DOHH2 (cell line): ENCODE data around the gene METTL27.

Experiments
- H3F3A ChIP-seq: fragments of 200-600 bp; sonication (generic), shearing (Covaris generic); 2 replicates; pipeline ENCODE4 v1.6.0; 2016; ENCODE audit warnings: antibody characterized with exemption, mild to moderate bottlenecking; ENCODE audit not compliant: control insufficient read depth, insufficient read depth
- H3K27ac ChIP-seq: fragments of 200-600 bp; sonication (generic); 2 replicates; pipeline ENCODE4 v1.5.1; 2014; ENCODE audit warnings: low read depth, mild to moderate bottlenecking, low read length, moderate library complexity
- H3K27me3 ChIP-seq: fragments of 200-600 bp; sonication (generic); 2 replicates; pipeline ENCODE4 v1.6.1; 2014; ENCODE audit warnings: mild to moderate bottlenecking, low read length, mixed read lengths; ENCODE audit not compliant: control insufficient read depth
- H3K36me3 ChIP-seq: fragments of 200-600 bp; sonication (generic); 2 replicates; pipeline ENCODE4 v1.6.1; 2014; ENCODE audit warnings: mild to moderate bottlenecking, low read length, moderate library complexity, mixed read lengths; ENCODE audit not compliant: control insufficient read depth
- H3K4me1 ChIP-seq: fragments of 200-600 bp; sonication (generic); 2 replicates; pipeline ENCODE4 v1.6.1; 2014; ENCODE audit warnings: mild to moderate bottlenecking, low read length, mixed read lengths; ENCODE audit not compliant: control insufficient read depth
- H3K4me2 ChIP-seq: fragments of 200-600 bp; sonication (generic); 2 replicates; pipeline ENCODE4 v1.6.0; 2014; ENCODE audit warnings: mild to moderate bottlenecking, low read length, moderate library complexity
- H3K4me3 ChIP-seq: fragments of 200-600 bp; sonication (generic); 2 replicates; pipeline ENCODE4 v1.5.1; 2014; ENCODE audit warnings: mild to moderate bottlenecking, low read length, mixed read lengths
- H3K79me2 ChIP-seq: fragments of 200-600 bp; sonication (generic); 2 replicates; pipeline ENCODE4 v1.6.1; 2014; ENCODE audit warnings: mild to moderate bottlenecking, low read length, mixed read lengths; ENCODE audit not compliant: control insufficient read depth
- H3K9me2 ChIP-seq: fragments of 200-600 bp; sonication (generic); replicated peaks from 2 replicates; pipeline ENCODE4 v1.6.1; 2014; ENCODE audit warnings: mild to moderate bottlenecking, low read length, mixed read lengths; ENCODE audit not compliant: control insufficient read depth
- H3K9me3 ChIP-seq: fragments of 200-600 bp; sonication (generic); 2 replicates; pipeline ENCODE4 v1.6.1; 2014; ENCODE audit warnings: antibody characterized with exemption, low read length, mixed read lengths; ENCODE audit not compliant: control insufficient read depth, insufficient read depth
- H4K20me1 ChIP-seq: fragments of 200-600 bp; sonication (generic); 2 replicates; pipeline ENCODE4 v1.6.0; 2014; ENCODE audit warnings: low read depth, mild to moderate bottlenecking, antibody characterized with exemption, low read length, moderate library complexity; ENCODE audit not compliant: control insufficient read depth, insufficient read depth
- CTCF ChIP-seq: fragments of 200-600 bp; sonication (generic); IDR thresholded peaks from one replicate; pipeline ENCODE4 v1.5.1; 2014; ENCODE audit warnings: antibody characterized with exemption, mild to moderate bottlenecking, low read depth, low read length; ENCODE audit not compliant: poor library complexity, severe bottlenecking
- EZH2phosphoT487 ChIP-seq: fragments of 200-600 bp; sonication (generic); IDR thresholded peaks from 2 replicates; pipeline ENCODE4 v1.6.1; 2017; ENCODE audit warnings: borderline replicate concordance, mild to moderate bottlenecking, antibody characterized with exemption, low read length, moderate library complexity, mixed read lengths

Gene METTL27

DNA sequence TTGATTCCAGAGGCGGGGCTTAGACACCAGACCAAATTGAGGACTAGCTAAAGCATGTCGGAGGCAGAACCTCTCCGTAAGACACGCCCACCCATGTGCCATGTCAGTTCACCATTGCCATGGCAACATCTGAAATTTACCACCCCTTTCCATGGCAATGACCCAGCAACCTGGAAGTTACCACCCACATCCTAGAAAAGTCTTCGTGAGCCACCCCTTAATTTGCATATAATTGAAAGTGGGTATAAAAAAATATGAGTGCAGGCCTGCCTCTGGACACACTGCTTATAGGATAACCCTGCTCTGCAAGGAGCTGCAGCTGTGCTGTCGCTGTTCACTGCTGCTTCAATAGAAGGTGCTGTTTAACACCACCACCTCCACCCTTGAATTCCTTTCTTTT lies 46.6 kb upstream of the METTL27 start:
- TF ChIP-seq CTCF (no peak), EZH2phosphoT487 (no peak)
- Histone ChIP-seq H3K27ac (no peak overlapping the region), H3K9me3 (no peaks in the 10 kb centered on the region), H4K20me1 (no peaks in the 10 kb centered on the region), H3F3A (no peaks in the 10 kb centered on the region), H3K4me3 (no peak overlapping the region), H3K27me3 (peaks cover 4% of the 10 kb centered on the region; the same call in 1 of the 2 replicates), H3K4me2 (no peak overlapping the region), H3K79me2 (no peaks in the 10 kb centered on the region), H3K36me3 (no peaks in the 10 kb centered on the region), H3K4me1 (no peaks in the 10 kb centered on the region), H3K9me2 (no peaks in the 10 kb centered on the region)

DNA sequence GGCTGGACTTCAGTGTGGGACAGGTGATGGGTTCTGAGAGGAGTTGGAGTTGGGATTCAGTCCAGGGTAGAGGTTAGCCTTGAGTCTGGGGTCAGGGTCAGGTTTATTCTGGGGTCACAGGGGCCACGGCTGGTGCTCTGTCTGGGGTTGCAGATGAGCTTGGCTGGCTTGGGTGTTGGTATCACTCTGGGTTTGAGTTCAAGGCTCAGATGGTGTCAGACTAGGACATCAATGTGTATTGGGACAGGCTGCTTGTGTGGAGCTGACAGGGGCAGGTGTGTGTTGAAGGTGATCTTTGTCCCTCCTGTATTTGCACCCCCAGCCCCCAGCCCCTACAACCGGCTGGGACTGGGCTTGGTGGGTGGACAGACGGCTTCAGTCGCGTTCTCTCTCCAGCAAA lies 45.4 kb upstream of the METTL27 start:
- Histone ChIP-seq H3K36me3 (no peaks in the 10 kb centered on the region), H3K27ac (no peak overlapping the region), H3K9me2 (no peaks in the 10 kb centered on the region), H3K79me2 (no peaks in the 10 kb centered on the region), H3K9me3 (no peaks in the 10 kb centered on the region), H3K4me3 (no peak overlapping the region), H3K4me2 (no peak overlapping the region), H3F3A (no peaks in the 10 kb centered on the region), H3K27me3 (peaks cover 7% of the 10 kb centered on the region; the same call in 1 of the 2 replicates), H4K20me1 (no peaks in the 10 kb centered on the region), H3K4me1 (no peaks in the 10 kb centered on the region)
- TF ChIP-seq CTCF (no peak), EZH2phosphoT487 (no peak)

- Histone ChIP-seq H3K4me3 (no peak overlapping the region), H3K27ac (no peak overlapping the region), H3K4me1 (no peaks in the 10 kb centered on the region), H3K4me2 (no peak overlapping the region), H3F3A (no peaks in the 10 kb centered on the region), H3K27me3 (peaks cover 7% of the 10 kb centered on the region; the same call in 1 of the 2 replicates), H3K36me3 (no peaks in the 10 kb centered on the region), H4K20me1 (no peaks in the 10 kb centered on the region), H3K9me3 (no peaks in the 10 kb centered on the region), H3K79me2 (no peaks in the 10 kb centered on the region), H3K9me2 (no peaks in the 10 kb centered on the region)
- TF ChIP-seq CTCF (no peak), EZH2phosphoT487 (no peak)
Observed at GRCh38 chr7:73885975-73886798, 43.9 kb upstream of the METTL27 start.
